Stimulated activated CD8-positive, alpha-beta memory T cell treated with anti-CD3 and anti-CD28 coated beads, Interleukin-7, amount 100 ng/mL, for 24 hours (primary cell): ENCODE data around the gene EXD3.

Experiments used
- DNase-seq: peaks from one replicate; pipeline ENCODE4 v3.0.0-alpha.2; 2020; ENCODE audit warnings: low read depth

Gene EXD3

GRCh38 chr9:137294681-137295237 lies 128.2 kb downstream of the EXD3 start:
- no peak for DNase-seq

- DNase-seq: no peak
These were observed 128.8 kb downstream of the EXD3 start for GRCh38 chr9:137294091-137294680.

GRCh38 chr9:137293482-137294090 lies 129.4 kb downstream of the EXD3 start:
- DNase-seq: no peak

GRCh38 chr9:137293094-137293481 lies 129.9 kb downstream of the EXD3 start:
- no peak for DNase-seq

DNA sequence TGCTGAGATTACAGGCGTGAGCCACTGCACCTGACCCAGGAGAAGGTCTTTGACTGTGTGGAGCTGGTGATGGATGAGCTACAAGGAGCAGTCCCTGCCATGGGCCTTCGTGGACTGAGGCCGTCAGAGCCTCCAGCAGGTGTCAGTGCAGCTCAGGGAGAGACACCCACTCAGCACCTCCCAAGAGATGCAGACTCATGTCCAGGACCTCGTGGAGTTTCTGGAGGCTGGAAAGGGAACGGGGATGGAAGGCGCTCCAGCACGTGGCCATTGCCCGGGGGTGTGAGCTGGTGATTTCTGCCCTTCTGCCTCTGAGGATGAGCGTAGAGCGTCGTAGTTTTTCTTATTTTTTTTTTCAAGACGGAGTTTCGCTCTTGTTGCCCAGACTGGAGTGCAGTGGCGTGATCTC lies 136.0 kb downstream of the EXD3 start:
- no peak for DNase-seq

DNA sequence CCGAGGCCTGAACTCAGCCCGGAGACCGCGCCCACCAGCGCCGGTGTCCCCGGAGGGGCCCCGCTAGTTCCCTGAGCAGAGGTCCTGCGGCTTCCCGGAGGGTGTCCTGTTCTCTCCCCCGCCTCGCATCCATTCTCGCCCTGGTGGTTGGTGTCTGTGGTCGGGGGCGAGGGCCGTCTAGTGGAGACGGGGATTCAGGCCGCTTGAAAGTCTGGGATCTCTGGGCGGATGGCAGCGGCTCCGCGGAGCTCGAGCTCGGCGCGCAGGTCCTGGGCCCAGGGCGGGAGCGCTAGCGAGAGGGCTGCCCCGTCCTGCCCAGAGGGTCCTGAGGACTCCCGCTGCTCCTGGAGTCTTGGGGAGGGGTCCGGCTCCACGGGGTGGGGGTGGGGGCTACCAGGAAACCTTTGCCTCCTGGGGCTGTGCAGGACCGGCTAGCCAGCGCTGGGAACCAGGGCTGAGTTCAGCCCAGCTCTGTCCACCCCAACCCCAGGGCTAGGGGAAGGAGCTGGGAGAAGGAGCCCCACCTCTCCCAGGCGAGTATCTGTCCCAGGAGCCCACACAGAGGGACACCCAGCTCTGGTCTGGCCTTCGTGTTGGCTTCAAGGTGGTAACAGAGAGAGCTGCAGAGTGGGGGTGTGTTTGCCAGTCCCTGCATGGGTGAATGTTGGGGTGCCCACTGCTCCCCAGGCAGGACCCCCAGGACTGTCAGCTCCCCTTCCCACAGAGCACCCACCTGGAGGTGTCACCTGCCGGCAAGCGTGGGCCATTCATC lies 141.4 kb downstream of the EXD3 start:
- DNase-seq: no peak

GRCh38 chr9:137280474-137281344 lies 142.3 kb downstream of the EXD3 start:
- DNase-seq: no peak

DNA sequence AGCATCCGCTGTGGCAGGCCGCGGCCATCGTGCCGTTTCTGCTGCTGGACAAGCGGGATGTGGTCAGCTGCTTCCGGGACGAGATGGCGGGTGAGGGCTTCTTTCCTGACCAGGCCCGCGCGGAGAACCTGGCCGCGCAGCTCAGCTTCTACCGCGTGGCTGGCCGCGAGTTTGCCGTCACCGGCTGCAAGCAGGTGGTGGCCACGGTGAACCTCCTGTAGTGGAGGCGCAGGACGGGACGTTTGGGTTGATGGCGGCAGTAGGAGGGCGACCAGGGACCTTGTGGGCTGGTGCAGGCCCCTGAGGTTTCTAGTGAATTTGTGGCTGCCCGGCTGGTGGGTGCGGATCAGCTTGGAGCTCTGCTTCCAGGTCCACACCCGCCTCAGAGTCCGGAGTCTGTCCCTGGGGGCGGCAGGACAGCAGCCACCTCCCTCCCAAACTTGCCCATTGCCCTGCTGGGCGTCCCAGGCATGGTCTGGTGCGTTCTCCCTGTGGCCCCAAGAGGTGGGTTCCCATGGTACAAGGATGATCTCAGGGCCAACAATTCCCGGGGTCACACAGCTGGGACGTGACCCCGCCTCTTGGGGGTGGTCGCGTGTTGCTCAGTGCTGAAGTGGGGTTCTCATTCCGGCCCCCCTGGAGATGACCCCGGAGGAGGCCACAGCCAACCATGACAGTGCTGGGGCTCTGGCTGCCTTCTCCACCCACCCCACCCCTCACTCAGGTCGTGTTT lies 143.1 kb downstream of the EXD3 start:
- no peak for DNase-seq

DNA sequence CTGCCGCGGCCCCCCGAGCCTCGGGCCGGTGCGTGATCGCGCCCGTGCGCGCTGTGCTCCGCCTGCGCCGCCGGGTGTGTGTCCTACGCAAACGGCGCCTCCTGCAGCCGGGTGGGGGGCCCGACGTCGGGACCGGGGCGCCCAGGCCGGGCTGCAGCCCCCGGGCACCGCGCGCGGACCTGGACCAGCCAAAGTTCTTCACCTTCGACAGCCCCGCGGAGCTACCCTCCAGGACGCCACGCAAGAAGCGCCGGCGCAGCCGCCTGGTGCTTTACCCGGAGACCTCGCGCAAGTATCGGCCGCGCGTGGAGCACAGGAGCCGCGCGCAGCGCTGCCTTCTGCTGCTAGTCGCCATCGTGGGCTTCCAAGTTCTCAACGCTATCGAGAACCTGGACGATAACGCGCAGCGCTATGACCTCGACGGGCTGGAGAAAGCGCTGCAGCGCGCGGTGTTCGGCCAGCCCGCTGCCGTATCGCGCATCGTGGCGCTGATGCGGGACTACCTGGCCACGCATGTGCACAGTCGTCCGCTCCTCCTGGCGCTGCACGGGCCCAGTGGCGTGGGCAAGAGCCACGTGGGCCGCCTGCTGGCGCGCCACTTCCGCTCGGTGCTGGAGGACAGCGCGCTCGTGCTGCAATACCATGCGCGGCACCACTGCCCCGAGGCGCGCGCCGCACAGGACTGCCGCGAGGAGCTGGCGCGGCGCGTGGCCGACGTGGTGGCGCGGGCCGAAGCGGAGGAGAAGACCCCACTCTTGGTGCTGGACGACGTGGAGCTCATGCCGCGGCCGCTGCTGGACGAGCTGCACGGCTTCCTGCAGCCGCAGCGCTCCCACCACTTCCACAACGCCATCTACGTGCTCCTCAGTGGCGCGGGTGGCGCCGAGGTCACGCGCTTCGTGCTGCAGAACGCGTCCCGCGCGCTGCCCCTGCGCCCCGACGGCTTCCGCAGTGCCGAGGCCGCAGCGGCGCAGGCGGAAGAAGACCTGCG lies 143.9 kb downstream of the EXD3 start:
- DNase-seq: no peak

GRCh38 chr9:137278061-137278701 lies 144.8 kb downstream of the EXD3 start:
- DNase-seq: no peak

DNA sequence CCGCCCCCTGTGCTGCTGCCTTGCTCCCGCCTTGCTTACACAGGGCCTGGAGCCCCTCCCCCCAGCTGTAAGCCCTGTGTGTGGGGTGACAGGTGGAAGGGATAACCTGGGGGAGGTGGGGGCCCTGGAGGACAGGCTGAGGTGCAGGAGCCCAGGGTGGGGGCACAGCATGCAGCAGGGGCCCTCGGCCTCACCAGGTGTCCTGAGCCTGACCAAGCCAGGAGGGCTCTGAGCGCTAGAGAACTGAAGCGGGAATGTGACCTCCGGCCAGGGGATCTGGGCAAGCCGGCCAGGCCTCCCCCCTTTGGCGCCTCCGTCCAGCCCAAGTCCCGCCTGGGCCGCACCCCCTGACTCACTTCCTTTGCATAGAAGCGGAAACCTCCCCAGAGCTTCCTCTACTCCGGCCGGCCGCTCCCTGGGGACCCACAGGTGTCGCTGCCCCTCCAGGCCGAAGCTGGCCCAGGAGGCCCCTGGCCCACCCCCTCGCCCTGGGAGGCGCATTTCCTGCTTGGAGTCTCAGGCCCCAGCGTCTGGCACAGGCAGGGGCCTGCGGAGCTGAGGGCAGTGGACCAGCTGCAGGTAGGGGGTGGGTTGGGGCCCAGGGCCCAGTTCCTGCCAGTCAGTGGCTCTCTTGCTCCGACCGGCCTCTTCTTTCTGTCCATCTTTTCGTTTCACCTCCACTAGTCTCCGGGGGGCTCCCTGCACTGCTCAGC lies 145.5 kb downstream of the EXD3 start, which contains the start of gene TOR4A:
TOR4A (plus strand) TSS at position 398 of the 713 bp plus-strand sequence. CDS start 964 bp downstream, outside the sequence.
- no peak for DNase-seq

- no peak for DNase-seq
These were observed 146.3 kb downstream of the EXD3 start for GRCh38 chr9:137276473-137277328.

DNA sequence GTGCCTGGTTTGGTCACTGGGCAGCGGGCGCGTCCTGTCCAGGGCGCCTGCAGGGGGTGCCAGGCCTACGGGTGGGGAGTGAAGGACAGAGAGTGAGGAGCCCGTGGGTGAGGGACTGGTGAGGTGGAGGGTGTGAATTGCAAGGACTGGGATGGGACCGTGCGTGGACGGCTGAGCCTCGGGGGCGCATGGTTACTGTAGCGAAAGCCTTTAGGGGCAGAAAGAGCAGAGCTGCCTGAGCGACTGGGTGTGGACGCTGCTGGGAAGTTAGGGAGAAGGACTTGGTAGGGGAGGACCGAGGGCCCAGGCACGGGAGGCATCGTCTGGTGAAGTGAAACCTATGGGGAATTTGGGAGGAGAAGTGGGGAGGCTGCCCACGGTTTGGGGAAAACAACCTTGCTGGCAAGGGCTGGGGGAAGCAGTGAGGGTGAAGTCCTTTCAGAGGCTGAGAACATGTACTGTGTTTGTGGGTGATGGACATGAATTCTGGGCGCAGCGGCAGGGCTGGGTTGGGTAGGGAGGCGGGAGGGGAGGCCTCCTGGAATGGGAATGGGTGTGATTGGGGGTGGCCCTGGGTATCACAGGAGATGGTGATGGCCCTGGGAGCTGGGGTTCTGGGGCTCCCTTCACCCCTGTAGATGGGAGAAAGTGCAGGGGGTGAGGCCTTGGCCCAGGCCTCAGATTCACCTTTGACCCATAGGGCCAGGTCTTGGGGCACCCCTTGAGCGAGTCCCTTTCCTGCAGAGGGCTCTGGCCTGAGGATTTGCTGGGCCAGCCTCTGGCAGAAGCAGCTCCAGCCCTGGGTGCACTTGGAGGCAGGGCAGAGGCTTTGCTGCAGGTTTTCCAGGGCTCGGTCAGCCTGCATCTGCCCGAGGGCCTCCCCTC lies 147.1 kb downstream of the EXD3 start:
- no peak for DNase-seq

- no peak for DNase-seq
These were observed 147.8 kb downstream of the EXD3 start for GRCh38 chr9:137275203-137275587.

GRCh38 chr9:137273611-137274320 lies 149.2 kb downstream of the EXD3 start:
- DNase-seq: no peak

DNA sequence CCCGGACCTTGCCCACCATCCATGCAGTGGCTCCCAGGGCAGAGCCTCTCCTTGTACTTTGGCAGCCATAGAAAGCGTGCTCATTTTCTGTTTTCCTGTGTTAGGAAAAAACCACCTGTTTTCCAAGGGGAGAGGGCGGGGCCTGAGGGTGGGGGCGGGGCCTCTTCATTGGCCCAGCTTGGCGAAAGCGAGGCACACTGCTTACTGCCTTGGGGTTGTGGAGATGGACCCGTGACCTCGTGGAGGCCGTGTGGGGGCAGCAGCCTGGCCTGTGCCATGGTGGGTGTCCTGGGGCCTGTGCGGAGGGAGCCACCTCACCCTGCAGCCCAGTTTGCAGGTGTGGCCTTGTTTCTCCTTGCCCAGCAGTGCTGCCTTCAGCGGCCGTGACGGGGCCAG lies 149.9 kb downstream of the EXD3 start:
- DNase-seq: no peak
